Spleen (tissue), 7 donors: ENCODE data around the gene POLA2.

Source experiments
- POLR2AphosphoS5 ChIP-seq, 3 donors: sonication (generic); formaldehyde crosslinking; IDR thresholded peaks; one replicate each; pipeline ENCODE4 v1.5.1; 2017; ENCODE audit warnings: antibody characterized with exemption in 3 of 3
- TF ChIP-seq, protein P1 (sequence below), 11 experiments: fragments of 200-600 bp in 7 of 11; fragments of 450-650 bp in 4 of 11; sonication (generic) in 4 of 11; IDR thresholded peaks in 8 of 11; conservative IDR thresholded peaks in 3 of 11; 1 replicate in 7 of 11; 2 replicates in 4 of 11; pipeline versions ENCODE4 v1.4.0 to v1.8.0; 2016 to 2021; ENCODE audit warnings: antibody characterized with exemption in 11 of 11, inconsistent platforms in 4 of 11, mild to moderate bottlenecking in 1 of 11
- donor health status: DM: no; HTN: no; CAD: no; lungs with moderate emphysema.
- donor health status: DM: no; HTN: no; CAD: no.
- donor health status: DM: no; HTN: no; CAD: no.

DNA sequence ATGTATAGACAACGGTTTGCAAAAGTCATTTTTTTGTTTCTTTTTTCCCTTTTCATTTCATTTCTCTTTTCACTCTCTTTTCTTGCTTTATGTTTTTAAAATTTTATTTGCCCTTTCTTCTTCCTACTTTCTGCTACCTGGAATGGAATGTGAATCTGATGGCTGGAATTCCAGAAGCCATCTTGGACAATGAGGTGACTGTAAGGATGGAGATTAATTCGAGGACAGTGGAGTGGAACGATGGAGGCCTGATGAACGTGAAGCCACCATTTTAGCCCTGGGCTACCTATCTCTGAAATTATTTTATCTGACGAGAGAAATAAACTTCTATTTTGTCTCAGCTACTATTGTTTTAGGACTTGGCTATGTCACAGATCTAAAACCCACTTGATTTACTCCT lies 2.8 kb upstream of the POLA2 start:
- TF ChIP-seq, protein P1, sequence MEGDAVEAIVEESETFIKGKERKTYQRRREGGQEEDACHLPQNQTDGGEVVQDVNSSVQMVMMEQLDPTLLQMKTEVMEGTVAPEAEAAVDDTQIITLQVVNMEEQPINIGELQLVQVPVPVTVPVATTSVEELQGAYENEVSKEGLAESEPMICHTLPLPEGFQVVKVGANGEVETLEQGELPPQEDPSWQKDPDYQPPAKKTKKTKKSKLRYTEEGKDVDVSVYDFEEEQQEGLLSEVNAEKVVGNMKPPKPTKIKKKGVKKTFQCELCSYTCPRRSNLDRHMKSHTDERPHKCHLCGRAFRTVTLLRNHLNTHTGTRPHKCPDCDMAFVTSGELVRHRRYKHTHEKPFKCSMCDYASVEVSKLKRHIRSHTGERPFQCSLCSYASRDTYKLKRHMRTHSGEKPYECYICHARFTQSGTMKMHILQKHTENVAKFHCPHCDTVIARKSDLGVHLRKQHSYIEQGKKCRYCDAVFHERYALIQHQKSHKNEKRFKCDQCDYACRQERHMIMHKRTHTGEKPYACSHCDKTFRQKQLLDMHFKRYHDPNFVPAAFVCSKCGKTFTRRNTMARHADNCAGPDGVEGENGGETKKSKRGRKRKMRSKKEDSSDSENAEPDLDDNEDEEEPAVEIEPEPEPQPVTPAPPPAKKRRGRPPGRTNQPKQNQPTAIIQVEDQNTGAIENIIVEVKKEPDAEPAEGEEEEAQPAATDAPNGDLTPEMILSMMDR (IDR thresholded peaks at IDR 0.05 in 8 of 11, conservative IDR thresholded peaks at IDR 0.05 in 3 of 11), result no peak
- TF ChIP-seq POLR2AphosphoS5 (IDR thresholded peaks at IDR 0.05), result no peak
